HEK293 (cell line): ENCODE results near the gene GDI2.
A peak's percentile ranks its signal among the peaks of the same experiment; 100 is the strongest.

ENCODE experiments used
- BCL11A ChIP-seq: fragments of 450-650 bp; formaldehyde crosslinking; IDR thresholded peaks from 2 replicates; pipeline ENCODE4 v1.5.1; 2016; ENCODE audit warnings: low read depth, missing biosample characterization, missing genetic modification characterization
- KLF8 ChIP-seq: fragments of 450-650 bp; formaldehyde crosslinking; IDR thresholded peaks from 2 replicates; pipeline ENCODE4 v1.5.1; 2016; ENCODE audit warnings: missing biosample characterization, missing genetic modification characterization
- REPIN1 ChIP-seq: fragments of 450-650 bp; formaldehyde crosslinking; IDR thresholded peaks from 2 replicates; pipeline ENCODE4 v1.5.1; 2017; ENCODE audit warnings: missing biosample characterization, missing genetic modification characterization, low read depth
- SCRT1 ChIP-seq: fragments of 450-650 bp; formaldehyde crosslinking; IDR thresholded peaks from 2 replicates; pipeline ENCODE4 v1.5.1; 2016; ENCODE audit warnings: missing biosample characterization, missing genetic modification characterization, borderline replicate concordance
- SCRT2 ChIP-seq: fragments of 450-650 bp; formaldehyde crosslinking; IDR thresholded peaks from 2 replicates; pipeline ENCODE4 v1.5.1; 2016; ENCODE audit warnings: missing biosample characterization, missing genetic modification characterization
- SP7 ChIP-seq: fragments of 450-650 bp; formaldehyde crosslinking; IDR thresholded peaks from 2 replicates; pipeline ENCODE4 v1.5.1; 2016; ENCODE audit warnings: missing biosample characterization, missing genetic modification characterization
- ZFP3 ChIP-seq: fragments of 450-650 bp; formaldehyde crosslinking; IDR thresholded peaks from 2 replicates; pipeline ENCODE4 v1.5.1; 2016; ENCODE audit warnings: low read depth, missing biosample characterization, missing genetic modification characterization
- ZNF214 ChIP-seq: fragments of 450-650 bp; formaldehyde crosslinking; IDR thresholded peaks from 2 replicates; pipeline ENCODE4 v1.5.1; 2017; ENCODE audit warnings: missing biosample characterization, mild to moderate bottlenecking, missing genetic modification characterization, borderline replicate concordance
- ZNF391 ChIP-seq: fragments of 450-650 bp; formaldehyde crosslinking; IDR thresholded peaks from 2 replicates; pipeline ENCODE4 v1.5.1; 2016; ENCODE audit warnings: low read depth, missing biosample characterization, missing genetic modification characterization, borderline replicate concordance
- ZNF624 ChIP-seq: fragments of 450-650 bp; formaldehyde crosslinking; IDR thresholded peaks from 2 replicates; pipeline ENCODE4 v1.5.1; 2017; ENCODE audit warnings: missing biosample characterization, missing genetic modification characterization
- ZNF776 ChIP-seq: fragments of 450-650 bp; formaldehyde crosslinking; IDR thresholded peaks from 2 replicates; pipeline ENCODE4 v1.5.0; 2017; ENCODE audit warnings: missing biosample characterization, missing genetic modification characterization, borderline replicate concordance
- ZNF791 ChIP-seq: fragments of 450-650 bp; formaldehyde crosslinking; IDR thresholded peaks from 2 replicates; pipeline ENCODE4 v1.5.1; 2016; ENCODE audit warnings: missing biosample characterization, missing genetic modification characterization
- ZNF843 ChIP-seq: fragments of 450-650 bp; formaldehyde crosslinking; IDR thresholded peaks from 2 replicates; pipeline ENCODE4 v1.5.1; 2016; ENCODE audit warnings: missing biosample characterization, missing genetic modification characterization
- ZSCAN16 ChIP-seq: fragments of 450-650 bp; formaldehyde crosslinking; IDR thresholded peaks from 2 replicates; pipeline ENCODE4 v1.5.1; 2016; ENCODE audit warnings: missing biosample characterization, missing genetic modification characterization
- TF ChIP-seq, protein P1 (sequence below): fragments of 450-650 bp; formaldehyde crosslinking; IDR thresholded peaks from 2 replicates; pipeline ENCODE4 v1.5.1; 2016; ENCODE audit warnings: missing biosample characterization, missing genetic modification characterization, borderline replicate concordance
- TF ChIP-seq, protein P2 (sequence below): fragments of 450-650 bp; formaldehyde crosslinking; IDR thresholded peaks from 2 replicates; pipeline ENCODE4 v1.5.1; 2016; ENCODE audit warnings: missing biosample characterization, missing genetic modification characterization
- TF ChIP-seq, protein P3 (sequence below): fragments of 450-650 bp; formaldehyde crosslinking; IDR thresholded peaks from 2 replicates; pipeline ENCODE4 v1.5.1; 2016; ENCODE audit warnings: missing biosample characterization, missing genetic modification characterization
- TF ChIP-seq, protein P4 (sequence below): fragments of 450-650 bp; formaldehyde crosslinking; IDR thresholded peaks from 2 replicates; pipeline ENCODE4 v1.5.1; 2016; ENCODE audit warnings: missing biosample characterization, missing genetic modification characterization
- TF ChIP-seq, protein P5 (sequence below): fragments of 450-650 bp; formaldehyde crosslinking; IDR thresholded peaks from 2 replicates; pipeline ENCODE4 v1.5.1; 2016; ENCODE audit warnings: missing biosample characterization, missing genetic modification characterization
- TF ChIP-seq, protein P6 (sequence below): fragments of 450-650 bp; formaldehyde crosslinking; IDR thresholded peaks from 2 replicates; pipeline ENCODE4 v1.5.1; 2016; ENCODE audit warnings: missing biosample characterization, missing genetic modification characterization
- TF ChIP-seq, protein P7 (sequence below): fragments of 450-650 bp; formaldehyde crosslinking; IDR thresholded peaks from 2 replicates; pipeline ENCODE4 v1.5.1; 2017; ENCODE audit warnings: missing biosample characterization, missing genetic modification characterization

Gene GDI2

DNA sequence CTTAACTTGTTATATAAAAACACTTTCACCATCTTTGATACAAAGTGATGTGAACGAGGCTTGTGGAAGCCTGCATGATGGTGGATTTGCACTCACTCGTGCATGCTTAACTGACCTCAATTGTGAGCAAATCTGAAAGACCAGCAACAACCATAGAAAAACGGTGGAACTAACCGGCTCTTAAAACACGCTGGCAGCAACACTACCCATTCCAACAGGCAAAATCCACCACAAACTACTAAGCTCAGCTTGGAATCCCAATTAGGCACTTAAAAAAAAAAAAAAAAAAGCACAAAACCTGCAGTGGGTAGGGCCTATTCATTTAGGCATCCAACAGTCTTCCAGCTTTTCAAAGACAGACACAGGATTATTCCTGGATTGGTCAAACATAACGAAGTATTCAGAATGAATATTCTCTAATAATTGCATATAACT, 1.8 kb downstream of the GDI2 start (continued):
- TF ChIP-seq, protein P1, sequence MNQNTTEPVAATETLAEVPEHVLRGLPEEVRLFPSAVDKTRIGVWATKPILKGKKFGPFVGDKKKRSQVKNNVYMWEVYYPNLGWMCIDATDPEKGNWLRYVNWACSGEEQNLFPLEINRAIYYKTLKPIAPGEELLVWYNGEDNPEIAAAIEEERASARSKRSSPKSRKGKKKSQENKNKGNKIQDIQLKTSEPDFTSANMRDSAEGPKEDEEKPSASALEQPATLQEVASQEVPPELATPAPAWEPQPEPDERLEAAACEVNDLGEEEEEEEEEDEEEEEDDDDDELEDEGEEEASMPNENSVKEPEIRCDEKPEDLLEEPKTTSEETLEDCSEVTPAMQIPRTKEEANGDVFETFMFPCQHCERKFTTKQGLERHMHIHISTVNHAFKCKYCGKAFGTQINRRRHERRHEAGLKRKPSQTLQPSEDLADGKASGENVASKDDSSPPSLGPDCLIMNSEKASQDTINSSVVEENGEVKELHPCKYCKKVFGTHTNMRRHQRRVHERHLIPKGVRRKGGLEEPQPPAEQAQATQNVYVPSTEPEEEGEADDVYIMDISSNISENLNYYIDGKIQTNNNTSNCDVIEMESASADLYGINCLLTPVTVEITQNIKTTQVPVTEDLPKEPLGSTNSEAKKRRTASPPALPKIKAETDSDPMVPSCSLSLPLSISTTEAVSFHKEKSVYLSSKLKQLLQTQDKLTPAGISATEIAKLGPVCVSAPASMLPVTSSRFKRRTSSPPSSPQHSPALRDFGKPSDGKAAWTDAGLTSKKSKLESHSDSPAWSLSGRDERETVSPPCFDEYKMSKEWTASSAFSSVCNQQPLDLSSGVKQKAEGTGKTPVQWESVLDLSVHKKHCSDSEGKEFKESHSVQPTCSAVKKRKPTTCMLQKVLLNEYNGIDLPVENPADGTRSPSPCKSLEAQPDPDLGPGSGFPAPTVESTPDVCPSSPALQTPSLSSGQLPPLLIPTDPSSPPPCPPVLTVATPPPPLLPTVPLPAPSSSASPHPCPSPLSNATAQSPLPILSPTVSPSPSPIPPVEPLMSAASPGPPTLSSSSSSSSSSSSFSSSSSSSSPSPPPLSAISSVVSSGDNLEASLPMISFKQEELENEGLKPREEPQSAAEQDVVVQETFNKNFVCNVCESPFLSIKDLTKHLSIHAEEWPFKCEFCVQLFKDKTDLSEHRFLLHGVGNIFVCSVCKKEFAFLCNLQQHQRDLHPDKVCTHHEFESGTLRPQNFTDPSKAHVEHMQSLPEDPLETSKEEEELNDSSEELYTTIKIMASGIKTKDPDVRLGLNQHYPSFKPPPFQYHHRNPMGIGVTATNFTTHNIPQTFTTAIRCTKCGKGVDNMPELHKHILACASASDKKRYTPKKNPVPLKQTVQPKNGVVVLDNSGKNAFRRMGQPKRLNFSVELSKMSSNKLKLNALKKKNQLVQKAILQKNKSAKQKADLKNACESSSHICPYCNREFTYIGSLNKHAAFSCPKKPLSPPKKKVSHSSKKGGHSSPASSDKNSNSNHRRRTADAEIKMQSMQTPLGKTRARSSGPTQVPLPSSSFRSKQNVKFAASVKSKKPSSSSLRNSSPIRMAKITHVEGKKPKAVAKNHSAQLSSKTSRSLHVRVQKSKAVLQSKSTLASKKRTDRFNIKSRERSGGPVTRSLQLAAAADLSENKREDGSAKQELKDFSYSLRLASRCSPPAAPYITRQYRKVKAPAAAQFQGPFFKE (tag by site-specific recombination) = no peak
- TF ChIP-seq, protein P2, sequence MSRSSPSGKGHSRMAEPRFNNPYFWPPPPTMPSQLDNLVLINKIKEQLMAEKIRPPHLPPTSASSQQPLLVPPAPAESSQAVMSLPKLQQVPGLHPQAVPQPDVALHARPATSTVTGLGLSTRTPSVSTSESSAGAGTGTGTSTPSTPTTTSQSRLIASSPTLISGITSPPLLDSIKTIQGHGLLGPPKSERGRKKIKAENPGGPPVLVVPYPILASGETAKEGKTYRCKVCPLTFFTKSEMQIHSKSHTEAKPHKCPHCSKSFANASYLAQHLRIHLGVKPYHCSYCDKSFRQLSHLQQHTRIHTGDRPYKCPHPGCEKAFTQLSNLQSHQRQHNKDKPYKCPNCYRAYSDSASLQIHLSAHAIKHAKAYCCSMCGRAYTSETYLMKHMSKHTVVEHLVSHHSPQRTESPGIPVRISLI (tag by site-specific recombination) = no peak; the same call in 1 of the 2 replicates
- TF ChIP-seq SCRT2 (tag by site-specific recombination) (0 out of 2 replicates have a peak, but pooled peaks have one; percentile 15), ZNF776 (tag by site-specific recombination) (no peak), ZNF214 (tag by site-specific recombination) (no peak), ZSCAN16 (tag by site-specific recombination) (no peak), ZNF391 (no peak), REPIN1 (tag by site-specific recombination) (no peak), ZNF791 (tag by site-specific recombination) (no peak), ZFP3 (tag by site-specific recombination) (no peak), SCRT1 (tag by site-specific recombination) (peak; percentile 76; the same call in 1 of the 2 replicates), ZNF624 (no peak), ZNF843 (no peak), KLF8 (tag by site-specific recombination) (no peak), SP7 (tag by site-specific recombination) (no peak), BCL11A (tag by site-specific recombination) (no peak)
- TF ChIP-seq, protein P3, sequence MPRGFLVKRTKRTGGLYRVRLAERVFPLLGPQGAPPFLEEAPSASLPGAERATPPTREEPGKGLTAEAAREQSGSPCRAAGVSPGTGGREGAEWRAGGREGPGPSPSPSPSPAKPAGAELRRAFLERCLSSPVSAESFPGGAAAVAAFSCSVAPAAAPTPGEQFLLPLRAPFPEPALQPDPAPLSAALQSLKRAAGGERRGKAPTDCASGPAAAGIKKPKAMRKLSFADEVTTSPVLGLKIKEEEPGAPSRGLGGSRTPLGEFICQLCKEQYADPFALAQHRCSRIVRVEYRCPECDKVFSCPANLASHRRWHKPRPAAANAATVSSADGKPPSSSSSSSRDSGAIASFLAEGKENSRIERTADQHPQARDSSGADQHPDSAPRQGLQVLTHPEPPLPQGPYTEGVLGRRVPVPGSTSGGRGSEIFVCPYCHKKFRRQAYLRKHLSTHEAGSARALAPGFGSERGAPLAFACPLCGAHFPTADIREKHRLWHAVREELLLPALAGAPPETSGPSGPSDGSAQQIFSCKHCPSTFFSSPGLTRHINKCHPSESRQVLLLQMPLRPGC (tag by site-specific recombination) = 0 out of 2 replicates have a peak, but pooled peaks have one; percentile 56
- TF ChIP-seq, protein P4, sequence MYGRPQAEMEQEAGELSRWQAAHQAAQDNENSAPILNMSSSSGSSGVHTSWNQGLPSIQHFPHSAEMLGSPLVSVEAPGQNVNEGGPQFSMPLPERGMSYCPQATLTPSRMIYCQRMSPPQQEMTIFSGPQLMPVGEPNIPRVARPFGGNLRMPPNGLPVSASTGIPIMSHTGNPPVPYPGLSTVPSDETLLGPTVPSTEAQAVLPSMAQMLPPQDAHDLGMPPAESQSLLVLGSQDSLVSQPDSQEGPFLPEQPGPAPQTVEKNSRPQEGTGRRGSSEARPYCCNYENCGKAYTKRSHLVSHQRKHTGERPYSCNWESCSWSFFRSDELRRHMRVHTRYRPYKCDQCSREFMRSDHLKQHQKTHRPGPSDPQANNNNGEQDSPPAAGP (tag by site-specific recombination) = no peak
- TF ChIP-seq, protein P5, sequence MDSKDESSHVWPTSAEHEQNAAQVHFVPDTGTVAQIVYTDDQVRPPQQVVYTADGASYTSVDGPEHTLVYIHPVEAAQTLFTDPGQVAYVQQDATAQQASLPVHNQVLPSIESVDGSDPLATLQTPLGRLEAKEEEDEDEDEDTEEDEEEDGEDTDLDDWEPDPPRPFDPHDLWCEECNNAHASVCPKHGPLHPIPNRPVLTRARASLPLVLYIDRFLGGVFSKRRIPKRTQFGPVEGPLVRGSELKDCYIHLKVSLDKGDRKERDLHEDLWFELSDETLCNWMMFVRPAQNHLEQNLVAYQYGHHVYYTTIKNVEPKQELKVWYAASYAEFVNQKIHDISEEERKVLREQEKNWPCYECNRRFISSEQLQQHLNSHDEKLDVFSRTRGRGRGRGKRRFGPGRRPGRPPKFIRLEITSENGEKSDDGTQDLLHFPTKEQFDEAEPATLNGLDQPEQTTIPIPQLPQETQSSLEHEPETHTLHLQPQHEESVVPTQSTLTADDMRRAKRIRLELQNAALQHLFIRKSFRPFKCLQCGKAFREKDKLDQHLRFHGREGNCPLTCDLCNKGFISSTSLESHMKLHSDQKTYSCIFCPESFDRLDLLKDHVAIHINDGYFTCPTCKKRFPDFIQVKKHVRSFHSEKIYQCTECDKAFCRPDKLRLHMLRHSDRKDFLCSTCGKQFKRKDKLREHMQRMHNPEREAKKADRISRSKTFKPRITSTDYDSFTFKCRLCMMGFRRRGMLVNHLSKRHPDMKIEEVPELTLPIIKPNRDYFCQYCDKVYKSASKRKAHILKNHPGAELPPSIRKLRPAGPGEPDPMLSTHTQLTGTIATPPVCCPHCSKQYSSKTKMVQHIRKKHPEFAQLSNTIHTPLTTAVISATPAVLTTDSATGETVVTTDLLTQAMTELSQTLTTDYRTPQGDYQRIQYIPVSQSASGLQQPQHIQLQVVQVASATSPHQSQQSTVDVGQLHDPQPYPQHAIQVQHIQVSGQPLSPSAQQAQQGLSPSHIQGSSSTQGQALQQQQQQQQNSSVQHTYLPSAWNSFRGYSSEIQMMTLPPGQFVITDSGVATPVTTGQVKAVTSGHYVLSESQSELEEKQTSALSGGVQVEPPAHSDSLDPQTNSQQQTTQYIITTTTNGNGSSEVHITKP (tag by site-specific recombination) = peak; percentile 40; the same call in 1 of the 2 replicates
- TF ChIP-seq, protein P6, sequence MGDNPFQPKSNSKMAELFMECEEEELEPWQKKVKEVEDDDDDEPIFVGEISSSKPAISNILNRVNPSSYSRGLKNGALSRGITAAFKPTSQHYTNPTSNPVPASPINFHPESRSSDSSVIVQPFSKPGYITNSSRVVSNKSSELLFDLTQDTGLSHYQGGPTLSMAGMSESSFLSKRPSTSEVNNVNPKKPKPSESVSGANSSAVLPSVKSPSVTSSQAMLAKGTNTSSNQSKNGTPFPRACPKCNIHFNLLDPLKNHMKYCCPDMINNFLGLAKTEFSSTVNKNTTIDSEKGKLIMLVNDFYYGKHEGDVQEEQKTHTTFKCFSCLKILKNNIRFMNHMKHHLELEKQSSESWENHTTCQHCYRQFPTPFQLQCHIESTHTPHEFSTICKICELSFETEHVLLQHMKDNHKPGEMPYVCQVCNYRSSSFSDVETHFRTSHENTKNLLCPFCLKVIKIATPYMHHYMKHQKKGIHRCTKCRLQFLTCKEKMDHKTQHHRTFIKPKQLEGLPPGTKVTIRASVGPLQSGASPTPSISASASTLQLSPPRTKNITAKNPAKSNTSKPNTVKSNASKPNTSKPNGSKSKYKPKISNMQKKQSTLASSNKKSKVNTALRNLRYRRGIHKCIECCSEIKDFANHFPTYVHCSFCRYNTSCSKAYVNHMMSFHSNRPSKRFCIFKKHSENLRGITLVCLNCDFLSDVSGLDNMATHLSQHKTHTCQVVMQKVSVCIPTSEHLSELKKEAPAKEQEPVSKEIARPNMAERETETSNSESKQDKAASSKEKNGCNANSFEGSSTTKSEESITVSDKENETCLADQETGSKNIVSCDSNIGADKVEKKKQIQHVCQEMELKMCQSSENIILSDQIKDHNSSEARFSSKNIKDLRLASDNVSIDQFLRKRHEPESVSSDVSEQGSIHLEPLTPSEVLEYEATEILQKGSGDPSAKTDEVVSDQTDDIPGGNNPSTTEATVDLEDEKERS (tag by site-specific recombination) = no peak
- TF ChIP-seq, protein P7, sequence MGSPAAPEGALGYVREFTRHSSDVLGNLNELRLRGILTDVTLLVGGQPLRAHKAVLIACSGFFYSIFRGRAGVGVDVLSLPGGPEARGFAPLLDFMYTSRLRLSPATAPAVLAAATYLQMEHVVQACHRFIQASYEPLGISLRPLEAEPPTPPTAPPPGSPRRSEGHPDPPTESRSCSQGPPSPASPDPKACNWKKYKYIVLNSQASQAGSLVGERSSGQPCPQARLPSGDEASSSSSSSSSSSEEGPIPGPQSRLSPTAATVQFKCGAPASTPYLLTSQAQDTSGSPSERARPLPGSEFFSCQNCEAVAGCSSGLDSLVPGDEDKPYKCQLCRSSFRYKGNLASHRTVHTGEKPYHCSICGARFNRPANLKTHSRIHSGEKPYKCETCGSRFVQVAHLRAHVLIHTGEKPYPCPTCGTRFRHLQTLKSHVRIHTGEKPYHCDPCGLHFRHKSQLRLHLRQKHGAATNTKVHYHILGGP = no peak
